Stimulated activated CD8-positive, alpha-beta memory T cell treated with anti-CD3 and anti-CD28 coated beads, Interleukin-12 subunit alpha, Interleukin-12 subunit beta, amount 100 ng/mL, for 24 hours (primary cell): Measurements from ENCODE around the gene CDK5R1.

Experiments
- DNase-seq: peaks from one replicate; pipeline ENCODE4 v3.0.0-alpha.2; 2020; ENCODE audit errors: extremely low read depth

Gene CDK5R1

GRCh38 chr17:32492648-32493289 is 6.0 kb downstream of the CDK5R1 start:
- DNase-seq, result no peak

GRCh38 chr17:32493571-32493970 is 6.8 kb downstream of the CDK5R1 start:
- DNase-seq, result no peak

- no peak for DNase-seq
Measured at GRCh38 chr17:32493976-32494513, 7.3 kb downstream of the CDK5R1 start.

GRCh38 chr17:32494621-32495358 is 8.0 kb downstream of the CDK5R1 start:
- no peak for DNase-seq

- DNase-seq, result no peak
Measured at GRCh38 chr17:32495359-32496231, 8.8 kb downstream of the CDK5R1 start.

- DNase-seq, result no peak
Measured at GRCh38 chr17:32496395-32497073, 9.7 kb downstream of the CDK5R1 start.

GRCh38 chr17:32497431-32498205 is 10.8 kb downstream of the CDK5R1 start:
- no peak for DNase-seq

- DNase-seq, result no peak
Measured at GRCh38 chr17:32498391-32498790, 11.6 kb downstream of the CDK5R1 start.

GRCh38 chr17:32502013-32502412 is 15.2 kb downstream of the CDK5R1 start:
- DNase-seq, result no peak

GRCh38 chr17:32502710-32503109 is 15.9 kb downstream of the CDK5R1 start:
- no peak for DNase-seq

- DNase-seq, result no peak
Measured at GRCh38 chr17:32503251-32504165, 16.7 kb downstream of the CDK5R1 start.

GRCh38 chr17:32504166-32504990 is 17.6 kb downstream of the CDK5R1 start:
- no peak for DNase-seq

GRCh38 chr17:32508926-32509325 is 22.1 kb downstream of the CDK5R1 start:
- DNase-seq, result no peak

GRCh38 chr17:32510466-32510865 is 23.7 kb downstream of the CDK5R1 start:
- no peak for DNase-seq

GRCh38 chr17:32512328-32512727 is 25.5 kb downstream of the CDK5R1 start:
- DNase-seq, result no peak

GRCh38 chr17:32513579-32513978 is 26.8 kb downstream of the CDK5R1 start:
- no peak for DNase-seq

- DNase-seq, result no peak
Measured at GRCh38 chr17:32514606-32515005, 27.8 kb downstream of the CDK5R1 start.

- no peak for DNase-seq
Measured at GRCh38 chr17:32515677-32516383, 29.0 kb downstream of the CDK5R1 start.
